Measurements from ENCODE around the gene HIC1. TPM values are rescaled to one million over a fixed set of nuclear protein-coding genes. Genes with fewer than 3 reads are reported as not detected.

Gene HIC1, protein sequence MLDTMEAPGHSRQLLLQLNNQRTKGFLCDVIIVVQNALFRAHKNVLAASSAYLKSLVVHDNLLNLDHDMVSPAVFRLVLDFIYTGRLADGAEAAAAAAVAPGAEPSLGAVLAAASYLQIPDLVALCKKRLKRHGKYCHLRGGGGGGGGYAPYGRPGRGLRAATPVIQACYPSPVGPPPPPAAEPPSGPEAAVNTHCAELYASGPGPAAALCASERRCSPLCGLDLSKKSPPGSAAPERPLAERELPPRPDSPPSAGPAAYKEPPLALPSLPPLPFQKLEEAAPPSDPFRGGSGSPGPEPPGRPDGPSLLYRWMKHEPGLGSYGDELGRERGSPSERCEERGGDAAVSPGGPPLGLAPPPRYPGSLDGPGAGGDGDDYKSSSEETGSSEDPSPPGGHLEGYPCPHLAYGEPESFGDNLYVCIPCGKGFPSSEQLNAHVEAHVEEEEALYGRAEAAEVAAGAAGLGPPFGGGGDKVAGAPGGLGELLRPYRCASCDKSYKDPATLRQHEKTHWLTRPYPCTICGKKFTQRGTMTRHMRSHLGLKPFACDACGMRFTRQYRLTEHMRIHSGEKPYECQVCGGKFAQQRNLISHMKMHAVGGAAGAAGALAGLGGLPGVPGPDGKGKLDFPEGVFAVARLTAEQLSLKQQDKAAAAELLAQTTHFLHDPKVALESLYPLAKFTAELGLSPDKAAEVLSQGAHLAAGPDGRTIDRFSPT
- total RNA-seq = 18.6 and 41.0 TPM in 2 replicates

DNA sequence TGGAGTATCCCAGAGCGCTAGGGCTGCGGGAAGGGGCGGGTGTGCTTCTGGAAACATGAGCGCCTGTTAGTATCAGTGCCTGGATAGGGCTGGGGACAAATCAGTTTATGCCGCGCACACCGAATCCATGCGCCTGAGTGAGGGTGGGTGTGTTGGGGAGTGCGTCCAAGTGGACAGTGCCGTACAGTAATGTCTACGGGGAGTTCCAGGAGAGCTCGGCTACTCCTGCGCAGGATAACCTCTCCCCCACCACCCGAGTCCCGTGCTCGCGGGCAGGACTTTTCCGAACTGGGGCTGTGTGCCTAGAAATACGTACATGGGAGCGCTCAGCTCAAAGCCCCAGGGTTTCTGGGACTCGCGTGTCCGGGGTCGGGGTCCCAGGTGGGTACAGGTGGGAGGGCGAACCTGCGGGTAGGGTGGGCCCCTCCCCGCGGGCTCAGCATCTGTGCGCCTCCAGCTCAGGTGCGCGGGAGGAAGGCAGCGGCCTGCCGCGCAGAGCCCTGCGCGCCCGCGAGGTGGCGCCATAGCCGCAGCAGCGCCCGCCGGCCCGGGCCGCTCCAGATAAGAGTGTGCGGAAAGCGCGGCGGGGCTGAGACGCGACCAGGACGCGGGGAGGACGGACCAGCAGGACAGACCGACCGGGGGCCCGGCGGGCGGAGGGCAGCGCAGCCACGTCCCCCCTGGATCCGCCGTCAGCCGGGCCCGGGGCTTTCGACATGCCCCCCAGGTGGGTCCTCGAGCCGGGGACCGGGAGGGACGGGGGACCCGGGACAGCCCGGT lies at the start of gene HIC1:
TSS of gene HIC1 (plus strand) at position 592 of the 780 bp plus-strand sequence. CDS start 1,588 bp downstream, outside the sequence.

DNA sequence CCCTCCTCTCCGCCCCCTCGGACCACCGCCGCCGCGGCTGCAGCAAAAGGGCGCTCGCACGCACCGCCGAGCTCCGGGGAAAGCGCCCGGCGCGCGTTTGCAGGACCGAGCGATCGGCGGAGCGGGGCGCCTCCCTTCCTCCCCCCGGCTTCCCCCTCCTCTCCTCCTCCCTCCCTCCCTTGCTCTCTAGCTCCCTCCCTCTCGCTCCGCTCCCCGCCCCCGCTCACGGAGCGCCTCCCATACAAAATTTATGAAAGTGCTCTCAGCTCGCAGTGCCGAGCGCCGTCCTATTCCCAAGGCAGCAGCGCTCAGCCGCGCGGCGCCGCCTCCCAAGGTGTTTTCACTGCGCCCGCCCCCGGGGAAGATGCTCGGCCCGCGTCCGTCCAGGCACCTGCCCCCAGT lies 29.7 kb upstream of the HIC1 start, which contains the start of gene RTN4RL1:
TSS of gene RTN4RL1 (minus strand) at position 115 of the 402 bp plus-strand sequence. CDS start 469 bp downstream, outside the sequence.

DNA sequence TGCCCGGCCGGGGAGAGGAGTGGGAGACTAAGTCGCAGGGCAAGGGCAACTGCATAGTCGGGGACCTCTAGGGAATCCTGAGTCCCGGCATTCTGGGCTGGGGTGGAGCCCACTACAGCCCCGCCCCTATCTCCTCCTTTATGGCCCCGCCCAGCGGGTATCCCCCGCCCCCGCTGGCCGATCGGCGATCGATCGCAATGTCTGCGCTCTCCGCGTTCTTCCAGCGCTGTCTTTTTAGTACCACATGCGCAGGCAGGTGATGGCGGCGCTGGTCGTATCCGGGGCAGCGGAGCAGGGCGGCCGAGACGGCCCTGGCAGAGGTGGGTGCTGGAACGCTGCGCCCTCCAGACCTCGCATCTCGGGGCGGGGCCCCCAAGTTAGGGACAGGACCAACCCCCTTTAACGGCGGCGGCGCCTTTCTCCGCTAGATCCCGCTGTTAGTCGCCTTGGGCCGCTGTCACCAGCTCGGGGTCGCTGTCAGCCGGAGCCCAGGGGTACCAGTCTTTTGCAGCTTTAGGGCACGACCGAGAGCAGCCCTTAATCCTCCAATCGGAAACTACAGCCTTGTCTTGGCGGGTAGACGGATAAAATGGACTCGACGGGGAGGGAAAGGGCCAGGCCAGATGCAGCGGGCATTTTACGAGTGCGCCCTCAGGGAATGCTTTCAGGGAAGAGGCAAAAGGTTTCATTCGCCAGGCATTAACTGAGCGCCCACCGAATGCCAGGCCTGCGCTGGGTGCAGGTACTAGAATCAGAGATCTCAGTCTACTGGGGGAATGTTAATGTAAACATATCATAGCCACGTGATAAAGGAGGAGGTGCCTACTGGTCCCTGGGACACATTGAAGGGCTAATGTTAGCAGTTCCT lies 24.8 kb upstream of the HIC1 start, which contains the start of gene DPH1:
TSS of gene DPH1 (plus strand) at position 243 of the 868 bp plus-strand sequence. CDS start at position 260, 17 bp downstream.

DNA sequence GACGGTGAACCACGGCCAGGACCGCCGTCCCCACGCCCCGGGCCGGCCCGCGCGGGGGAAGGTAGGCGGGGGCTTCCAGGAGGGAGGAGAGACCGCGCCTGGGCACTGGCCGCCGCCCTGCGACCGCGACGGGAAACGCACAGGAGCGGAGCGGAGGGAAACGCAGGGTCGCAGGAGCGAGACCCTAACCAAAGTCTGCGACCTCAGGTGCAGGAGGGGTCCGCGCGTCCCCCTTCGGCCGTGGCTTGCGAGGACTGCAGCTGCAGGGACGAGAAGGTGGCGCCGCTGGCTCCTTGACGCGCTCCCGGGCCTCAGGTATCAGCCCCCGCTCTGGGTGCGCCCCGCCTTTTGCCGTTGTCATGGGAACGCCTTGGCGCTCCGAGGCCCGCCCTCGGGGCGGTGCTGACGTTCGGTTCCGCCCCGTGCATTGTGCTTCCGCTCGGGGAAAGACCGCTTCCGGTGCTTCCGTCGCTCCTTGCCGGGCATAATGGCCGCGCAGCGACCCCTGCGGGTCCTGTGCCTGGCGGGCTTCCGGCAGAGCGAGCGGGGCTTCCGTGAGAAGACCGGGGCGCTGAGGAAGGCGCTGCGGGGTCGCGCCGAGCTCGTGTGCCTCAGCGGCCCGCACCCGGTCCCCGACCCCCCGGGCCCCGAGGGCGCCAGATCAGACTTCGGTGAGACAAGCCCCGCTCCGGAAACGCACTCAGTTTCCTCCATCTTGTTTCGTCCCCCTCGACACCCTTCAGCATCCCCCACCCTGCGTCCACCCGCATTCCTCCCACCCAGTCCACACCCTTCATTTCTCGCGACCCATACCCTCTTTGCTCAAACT lies 13.1 kb upstream of the HIC1 start, which contains the start of gene OVCA2:
TSS of gene OVCA2 (plus strand) at position 462 of the 829 bp plus-strand sequence. CDS start at position 488, 26 bp downstream.

Other genes starting within 250 kb of the HIC1 start
- 6.9 and 10.0 TPM in 2 replicates for gene SMYD4, start 225.2 kb upstream of the HIC1 start, total RNA-seq
- 37.3 and 57.8 TPM in 2 replicates for gene RPA1, start 225.1 kb upstream of the HIC1 start, total RNA-seq
- not detected in 2 replicates for gene RTN4RL1, start 29.8 kb upstream of the HIC1 start, total RNA-seq
- gene DPH1, start 24.9 kb upstream of the HIC1 start, total RNA-seq = 13.2 and 16.8 TPM in 2 replicates
- 43.5 and 55.4 TPM in 2 replicates for gene OVCA2, start 13.1 kb upstream of the HIC1 start, total RNA-seq
- 21.0 and 31.7 TPM in 2 replicates for gene SMG6, start 248.7 kb downstream of the HIC1 start, total RNA-seq
- gene SRR, start 248.8 kb downstream of the HIC1 start, total RNA-seq = 8.3 and 16.1 TPM in 2 replicates

Data from endothelial cell of coronary artery (primary cell).